ENCODE data around the gene SEC61B.

SEC61B gene

GRCh38 chr9:99221621-99222415 lies at the start of gene SEC61B, which contains the start of gene ALG2:
TSS of gene SEC61B (plus strand) at chr9:99222282. CDS start at chr9:99222364, 82 bp downstream.
TSS of gene ALG2 (minus strand) at chr9:99221942. CDS start at chr9:99221894, 48 bp downstream.
- DNase-seq (ENCODE audit: low spot score) = peak; percentile 93

GRCh38 chr9:99173570-99174504 lies 48.2 kb upstream of the SEC61B start:
- peak; percentile 76 for DNase-seq (ENCODE audit: low spot score)

GRCh38 chr9:99176527-99177013 lies 45.5 kb upstream of the SEC61B start:
- DNase-seq (ENCODE audit: low spot score) = no peak

- DNase-seq (ENCODE audit: low spot score) = no peak
These were observed 44.3 kb upstream of the SEC61B start for GRCh38 chr9:99177576-99178366.

- no peak for DNase-seq (ENCODE audit: low spot score)
These were observed 42.9 kb upstream of the SEC61B start for GRCh38 chr9:99178912-99179872.

- no peak for DNase-seq (ENCODE audit: low spot score)
These were observed 41.9 kb upstream of the SEC61B start for GRCh38 chr9:99180199-99180598.

- no peak for DNase-seq (ENCODE audit: low spot score)
These were observed 41.4 kb upstream of the SEC61B start for GRCh38 chr9:99180662-99181061.

- DNase-seq (ENCODE audit: low spot score) = no peak
These were observed 40.9 kb upstream of the SEC61B start for GRCh38 chr9:99181206-99181605.

GRCh38 chr9:99181621-99182020 lies 40.5 kb upstream of the SEC61B start:
- no peak for DNase-seq (ENCODE audit: low spot score)

GRCh38 chr9:99182356-99182755 lies 39.7 kb upstream of the SEC61B start:
- DNase-seq (ENCODE audit: low spot score) = no peak

- no peak for DNase-seq (ENCODE audit: low spot score)
These were observed 38.5 kb upstream of the SEC61B start for GRCh38 chr9:99183616-99184015.

GRCh38 chr9:99184110-99184474 lies 38.0 kb upstream of the SEC61B start:
- no peak for DNase-seq (ENCODE audit: low spot score)

GRCh38 chr9:99184475-99185347 lies 37.4 kb upstream of the SEC61B start:
- DNase-seq (ENCODE audit: low spot score) = peak; percentile 93

- no peak for DNase-seq (ENCODE audit: low spot score)
These were observed 36.8 kb upstream of the SEC61B start for GRCh38 chr9:99185348-99185632.

GRCh38 chr9:99185934-99186333 lies 36.1 kb upstream of the SEC61B start:
- no peak for DNase-seq (ENCODE audit: low spot score)

- DNase-seq (ENCODE audit: low spot score) = no peak
These were observed 34.8 kb upstream of the SEC61B start for GRCh38 chr9:99187311-99187710.

- no peak for DNase-seq (ENCODE audit: low spot score)
These were observed 32.9 kb upstream of the SEC61B start for GRCh38 chr9:99189186-99189585.

- DNase-seq (ENCODE audit: low spot score) = no peak
These were observed 32.0 kb upstream of the SEC61B start for GRCh38 chr9:99189887-99190596.

- DNase-seq (ENCODE audit: low spot score) = no peak
These were observed 31.3 kb upstream of the SEC61B start for GRCh38 chr9:99190597-99191283.

Data from globus pallidus (tissue), 1 donor.